ENCODE data around the gene EN2.

Gene EN2

DNA sequence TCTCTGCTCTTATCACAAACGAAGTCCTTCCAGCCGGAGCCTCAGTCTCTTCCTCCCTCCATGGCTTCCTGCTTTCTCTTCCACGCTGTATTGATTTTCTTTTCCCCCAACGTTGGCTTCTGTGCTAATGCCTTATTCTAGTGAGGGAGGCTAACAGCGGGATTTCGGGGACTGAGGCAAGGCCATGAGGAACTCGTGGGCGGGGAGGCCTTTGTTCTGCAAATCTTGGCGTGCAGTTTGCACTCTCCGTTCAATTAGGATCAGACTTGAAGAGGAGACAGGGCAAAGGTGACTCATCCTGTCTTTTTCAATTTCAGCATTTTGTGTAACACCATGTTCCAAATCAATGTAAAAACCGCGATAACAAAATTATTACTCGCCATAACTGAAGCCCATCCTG, 25.3 kb downstream of the EN2 start:
- DNase-seq (ENCODE audit: low read depth): no peak
- H3K4me3 ChIP-seq (ENCODE audit: low read depth, low read length): no peak overlapping the region

DNA sequence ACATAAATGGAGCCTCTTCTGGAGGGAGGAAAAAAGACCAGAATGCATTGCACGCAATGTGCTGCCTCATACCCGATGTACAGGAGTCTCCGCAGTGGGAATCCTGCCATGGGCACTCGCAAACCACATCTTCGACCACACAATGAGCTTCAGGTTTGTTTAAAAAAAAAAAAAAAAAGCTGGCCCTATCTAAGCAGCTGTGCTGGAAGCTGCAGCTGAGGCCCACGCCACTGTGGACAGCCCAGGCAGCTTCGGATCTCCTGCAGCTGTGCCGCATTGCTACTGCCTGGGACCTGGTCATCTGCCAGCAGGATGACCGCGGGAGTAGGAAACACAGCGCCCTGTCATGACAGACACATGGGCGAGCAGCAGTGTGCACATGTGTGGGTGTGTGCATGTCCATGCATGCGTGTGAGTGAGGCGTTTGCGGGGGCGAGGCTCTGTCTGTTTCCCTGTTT, 26.0 kb downstream of the EN2 start:
- no peak for TF ChIP-seq CTCF (IDR thresholded peaks at IDR 0.05; ENCODE audit: low read depth, low read length, missing control alignments)
- DNase-seq (ENCODE audit: low read depth): no peak
- H3K4me3 ChIP-seq (ENCODE audit: low read depth, low read length): no peak overlapping the region

More for the DNA sequence above, 25.3 kb downstream of the EN2 start:
- no peak for TF ChIP-seq CTCF (IDR thresholded peaks at IDR 0.05; ENCODE audit: low read depth, low read length, missing control alignments)

DNA sequence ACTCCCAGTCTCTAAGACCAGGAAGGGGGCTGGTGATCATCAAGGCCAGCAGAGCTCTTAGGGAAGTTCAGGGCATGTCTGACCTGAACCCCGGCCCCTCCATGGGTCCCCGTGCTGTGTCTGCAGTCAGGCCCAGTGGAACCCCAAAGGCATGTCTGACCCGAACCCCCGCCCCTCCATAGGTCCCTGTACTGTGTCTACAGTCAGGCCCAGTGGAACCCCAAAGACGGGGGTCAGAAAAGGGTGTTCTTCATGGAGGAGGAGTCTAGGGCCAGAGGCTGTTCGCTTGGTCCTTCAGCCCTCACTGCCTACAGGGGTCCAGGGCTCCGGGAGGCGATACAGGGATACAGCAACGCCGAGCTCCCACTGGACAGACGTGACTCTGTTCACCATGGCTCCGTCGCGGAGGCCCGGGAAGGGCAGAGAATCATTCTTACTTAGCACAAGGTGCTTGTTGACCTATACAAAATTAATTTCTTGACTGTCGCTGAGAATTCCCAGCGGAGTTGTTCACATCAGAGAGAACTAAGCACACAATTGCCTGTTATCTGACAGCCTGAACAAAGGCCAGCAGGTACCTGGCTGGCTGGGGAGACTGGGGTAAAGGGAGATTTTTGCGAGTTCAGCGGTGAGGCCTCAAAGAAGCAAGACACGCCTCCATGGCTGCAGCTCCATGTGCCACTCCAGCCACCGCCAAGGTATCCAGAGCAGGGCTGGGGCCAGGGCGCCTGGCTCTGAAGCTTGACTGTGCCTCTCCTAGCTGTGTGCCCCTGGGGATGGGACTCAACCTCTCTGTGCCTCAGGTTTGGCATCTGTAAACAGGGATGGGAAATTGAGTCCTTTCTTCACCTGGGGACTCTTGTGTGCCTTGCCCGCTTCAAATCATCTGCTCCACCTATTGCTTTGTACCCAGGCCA, 26.8 kb downstream of the EN2 start:
- DNase-seq (ENCODE audit: low read depth): no peak
- H3K4me3 ChIP-seq (ENCODE audit: low read depth, low read length): no peak overlapping the region
- no peak for TF ChIP-seq CTCF (IDR thresholded peaks at IDR 0.05; ENCODE audit: low read depth, low read length, missing control alignments)

- H3K4me3 ChIP-seq (ENCODE audit: low read depth, low read length): no peak overlapping the region
- no peak for DNase-seq (ENCODE audit: low read depth)
- no peak for TF ChIP-seq CTCF (IDR thresholded peaks at IDR 0.05; ENCODE audit: low read depth, low read length, missing control alignments)
Observed at GRCh38 chr7:155486783-155487508, 29.0 kb downstream of the EN2 start.

DNA sequence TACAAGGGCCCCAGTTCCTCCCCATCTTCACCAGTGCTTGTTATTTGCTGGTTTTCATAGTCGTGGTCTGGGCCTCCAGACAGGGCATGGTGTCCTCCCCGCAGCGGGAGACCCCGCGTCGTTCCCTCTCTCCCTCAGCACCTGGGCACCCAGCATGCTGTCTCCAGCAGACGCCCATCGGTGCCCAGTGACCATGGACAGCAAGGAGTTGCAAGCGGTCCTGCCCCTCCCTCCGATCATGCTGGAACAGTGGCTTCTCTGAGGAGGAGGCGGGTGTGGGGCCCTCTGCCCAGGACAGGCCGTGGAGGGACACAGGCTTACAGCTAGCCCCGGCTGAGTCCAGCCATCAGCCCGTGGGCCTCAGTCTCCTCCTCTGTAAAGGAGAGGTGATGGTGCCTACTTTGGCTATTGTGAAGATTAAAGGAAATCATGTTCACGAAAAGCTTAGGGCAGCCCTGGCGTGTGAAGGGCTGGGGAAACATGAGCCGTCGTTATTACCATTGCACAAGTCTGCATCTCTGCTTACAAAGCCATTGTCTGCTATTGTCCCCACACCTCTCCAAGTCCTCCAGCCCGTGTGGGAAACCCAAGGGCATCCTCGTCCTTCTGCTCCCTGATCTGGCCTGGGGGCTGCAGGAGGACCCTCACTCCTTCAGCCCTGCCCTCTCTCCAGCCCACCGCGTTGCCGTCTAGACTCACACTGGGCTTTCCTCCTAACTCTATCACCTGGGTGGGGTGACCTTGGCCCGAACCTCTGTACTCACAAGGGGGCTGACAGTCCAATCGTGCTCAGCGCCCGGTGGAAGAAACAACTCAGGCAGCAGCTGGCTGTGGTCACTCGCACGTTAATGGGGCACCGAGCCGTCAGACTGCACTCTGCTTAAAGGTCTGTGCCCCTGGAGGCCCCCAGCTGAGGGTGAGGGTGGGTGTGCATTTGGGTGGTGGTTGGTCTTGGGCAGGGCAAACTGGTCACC, 29.9 kb downstream of the EN2 start:
- H3K4me3 ChIP-seq (ENCODE audit: low read depth, low read length): no peak overlapping the region
- no peak for TF ChIP-seq CTCF (IDR thresholded peaks at IDR 0.05; ENCODE audit: low read depth, low read length, missing control alignments)
- no peak for DNase-seq (ENCODE audit: low read depth)

DNA sequence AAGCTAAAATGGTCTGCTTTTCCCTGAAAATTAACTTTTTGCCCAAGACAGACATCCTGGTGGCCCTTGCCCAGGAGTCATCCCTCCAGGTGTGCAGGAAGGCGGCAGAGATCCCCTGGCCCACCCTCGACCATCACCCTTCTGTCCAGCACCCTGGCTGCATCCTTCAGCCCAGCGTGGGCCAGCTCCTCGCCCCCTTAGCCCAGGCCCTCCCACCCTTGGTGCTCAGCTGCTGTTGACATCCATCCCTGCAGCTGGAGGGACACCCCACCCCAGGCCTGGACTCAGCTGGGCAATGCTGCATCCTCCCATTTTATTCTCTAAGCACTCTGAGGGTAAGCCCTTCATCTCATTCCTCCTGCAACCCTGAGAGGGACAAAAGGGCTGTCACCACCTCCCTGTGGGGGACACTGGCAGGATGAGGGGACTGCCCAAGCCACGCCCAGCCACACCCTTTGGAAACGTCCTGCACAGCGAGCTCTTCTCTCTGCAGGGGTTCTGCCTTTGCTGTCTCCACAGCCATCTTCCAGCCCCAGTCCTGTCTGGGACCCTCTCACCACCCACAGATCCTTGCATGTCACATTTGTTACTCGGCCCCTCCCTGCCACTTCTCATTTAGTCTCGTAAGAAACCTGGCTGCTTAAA, 30.7 kb downstream of the EN2 start:
- TF ChIP-seq CTCF (IDR thresholded peaks at IDR 0.05; ENCODE audit: low read depth, low read length, missing control alignments): no peak
- no peak for DNase-seq (ENCODE audit: low read depth)
- no peak overlapping the region for H3K4me3 ChIP-seq (ENCODE audit: low read depth, low read length)

Measured in GM12864 (cell line).